ENCODE data around the gene ARFGAP1. TPM values are rescaled to one million over a fixed set of nuclear protein-coding genes. Genes with fewer than 3 reads are reported as not detected.

The ARFGAP1 gene
- total RNA-seq, 1 donor from 2014 or later = 93.6 TPM

GRCh38 chr20:63273059-63273579 lies 506 bp downstream of the ARFGAP1 start:
- Mint-ChIP-seq H3K9me3 (ENCODE audit: unreplicated experiment) (peaks cover 13% of the 10 kb centered on the region), H3K4me1 (ENCODE audit: low read depth, unreplicated experiment) (peaks cover 23% of the 10 kb centered on the region), H3K4me3 (ENCODE audit: unreplicated experiment) (peak overlapping the region; percentile 91), H3K36me3 (ENCODE audit: unreplicated experiment) (no peaks in the 10 kb centered on the region), H3K27ac (ENCODE audit: unreplicated experiment) (no peak overlapping the region), H3K27me3 (ENCODE audit: unreplicated experiment) (peaks cover 13% of the 10 kb centered on the region)
- no peak for TF ChIP-seq CTCF (IDR thresholded peaks at IDR 0.05; ENCODE audit: partially characterized antibody, unreplicated experiment)
- DNase-seq = no peak

- Mint-ChIP-seq H3K9me3 (ENCODE audit: unreplicated experiment) (peaks cover 13% of the 10 kb centered on the region), H3K27me3 (ENCODE audit: unreplicated experiment) (peaks cover 13% of the 10 kb centered on the region), H3K36me3 (ENCODE audit: unreplicated experiment) (no peaks in the 10 kb centered on the region), H3K27ac (ENCODE audit: unreplicated experiment) (peak overlapping the region; percentile 65), H3K4me1 (ENCODE audit: low read depth, unreplicated experiment) (peaks cover 22% of the 10 kb centered on the region), H3K4me3 (ENCODE audit: unreplicated experiment) (peak overlapping the region; percentile 91)
- no peak for TF ChIP-seq CTCF (IDR thresholded peaks at IDR 0.05; ENCODE audit: partially characterized antibody, unreplicated experiment)
- DNase-seq = no peak
Observed at GRCh38 chr20:63273635-63274380, 1.2 kb downstream of the ARFGAP1 start.

GRCh38 chr20:63274381-63275228 lies 2.0 kb downstream of the ARFGAP1 start:
- no peak overlapping the region for H3K27ac Mint-ChIP-seq (ENCODE audit: unreplicated experiment)
- peaks cover 13% of the 10 kb centered on the region for H3K9me3 Mint-ChIP-seq (ENCODE audit: unreplicated experiment)
- peaks cover 21% of the 10 kb centered on the region for H3K4me1 Mint-ChIP-seq (ENCODE audit: low read depth, unreplicated experiment)
- no peak overlapping the region for H3K4me3 Mint-ChIP-seq (ENCODE audit: unreplicated experiment)
- peaks cover 12% of the 10 kb centered on the region for H3K27me3 Mint-ChIP-seq (ENCODE audit: unreplicated experiment)
- TF ChIP-seq CTCF (IDR thresholded peaks at IDR 0.05; ENCODE audit: partially characterized antibody, unreplicated experiment) = no peak
- DNase-seq = no peak
- H3K36me3 Mint-ChIP-seq (ENCODE audit: unreplicated experiment) = no peaks in the 10 kb centered on the region

GRCh38 chr20:63275825-63276224 lies 3.2 kb downstream of the ARFGAP1 start:
- H3K27me3 Mint-ChIP-seq (ENCODE audit: unreplicated experiment) = peaks cover 10% of the 10 kb centered on the region
- peaks cover 10% of the 10 kb centered on the region for H3K9me3 Mint-ChIP-seq (ENCODE audit: unreplicated experiment)
- no peak overlapping the region for H3K27ac Mint-ChIP-seq (ENCODE audit: unreplicated experiment)
- no peaks in the 10 kb centered on the region for H3K36me3 Mint-ChIP-seq (ENCODE audit: unreplicated experiment)
- no peak for DNase-seq
- no peak for TF ChIP-seq CTCF (IDR thresholded peaks at IDR 0.05; ENCODE audit: partially characterized antibody, unreplicated experiment)
- no peak overlapping the region for H3K4me3 Mint-ChIP-seq (ENCODE audit: unreplicated experiment)
- peaks cover 18% of the 10 kb centered on the region for H3K4me1 Mint-ChIP-seq (ENCODE audit: low read depth, unreplicated experiment)

Measured in glutamatergic neuron (in vitro differentiated cells).